Fibroblast of lung (primary cell): ENCODE results near the gene TMEM134. TPM values are rescaled to one million over a fixed set of nuclear protein-coding genes. Genes with fewer than 3 reads are reported as not detected.

Experiments used
- DNase-seq, 2 donors: peaks; one replicate each; pipeline versions ENCODE4 v3.0.0 to v3.0.0-alpha.2; 2010; ENCODE audit warnings: low read depth in 2 of 2
- H2AFZ ChIP-seq: 2 replicates; pipeline ENCODE4 v1.5.1; 2012; ENCODE audit warnings: low read length, control low read depth, inconsistent platforms
- H3K27ac ChIP-seq: 2 replicates; pipeline ENCODE4 v1.5.1; 2011; ENCODE audit warnings: low read length, control low read depth; ENCODE audit not compliant: insufficient read depth
- H3K27me3 ChIP-seq: 2 replicates; pipeline ENCODE4 v1.5.1; 2011; ENCODE audit warnings: mild to moderate bottlenecking, low read length; ENCODE audit not compliant: control insufficient read depth, insufficient read depth
- H3K36me3 ChIP-seq: 2 replicates; pipeline ENCODE4 v1.5.1; 2011; ENCODE audit warnings: low read length; ENCODE audit not compliant: control insufficient read depth, insufficient read depth
- H3K4me1 ChIP-seq: 2 replicates; pipeline ENCODE4 v1.5.1; 2011; ENCODE audit warnings: low read length; ENCODE audit not compliant: control insufficient read depth, insufficient read depth; ENCODE audit errors: extremely low read depth
- H3K4me2 ChIP-seq: 2 replicates; pipeline ENCODE4 v1.5.1; 2011; ENCODE audit warnings: low read length, control low read depth; ENCODE audit not compliant: insufficient read depth; ENCODE audit errors: extremely low read depth
- H3K4me3 ChIP-seq, 4 experiments: fragments of 200-600 bp in 1 of 4; sonication (generic) in 1 of 4; replicated peaks in 1 of 4; 2 replicates each; pipeline ENCODE4 v1.5.1; 2011 to 2016; ENCODE audit warnings: low read length in 4 of 4, low read depth in 3 of 4, mild to moderate bottlenecking in 3 of 4, control low read depth in 2 of 4, inconsistent platforms in 1 of 4, mixed read lengths in 1 of 4; ENCODE audit not compliant: insufficient read depth in 1 of 4; ENCODE audit errors: control extremely low read depth in 1 of 4
- H3K79me2 ChIP-seq: 2 replicates; pipeline ENCODE4 v1.5.1; 2012; ENCODE audit warnings: mild to moderate bottlenecking, low read length, inconsistent platforms; ENCODE audit not compliant: control insufficient read depth, insufficient read depth
- H3K9ac ChIP-seq: 2 replicates; pipeline ENCODE4 v1.5.1; 2011; ENCODE audit warnings: mild to moderate bottlenecking, low read length, control low read depth; ENCODE audit not compliant: insufficient read depth
- H3K9me3 ChIP-seq: 2 replicates; pipeline ENCODE4 v1.5.1; 2012; ENCODE audit warnings: low read depth, low read length; ENCODE audit not compliant: control insufficient read depth, insufficient read depth
- H4K20me1 ChIP-seq: 2 replicates; pipeline ENCODE4 v1.5.1; 2011; ENCODE audit warnings: low read length; ENCODE audit not compliant: control insufficient read depth, insufficient read depth; ENCODE audit errors: extremely low read depth
- EZH2 ChIP-seq: IDR thresholded peaks from 2 replicates; pipeline ENCODE4 v1.5.1; 2012; ENCODE audit warnings: low read length, control low read depth, mild to moderate bottlenecking; ENCODE audit errors: missing control alignments
- polyA plus RNA-seq, 2 donors: library from polyadenylated mRNA; depleted of rRNA in 1 of 2; stranded (reverse) in 1 of 2; unstranded in 1 of 2; fragments of >200 nt; gene quantifications; 2 replicates each; pipeline ENCODE4 v1.2.1, GENCODE V29; 2011 to 2012; ENCODE audit warnings: missing spikeins in 1 of 2
- total RNA-seq: library from RNA; depleted of rRNA; stranded (reverse); fragments of >200 nt; gene quantifications from 2 replicates; pipeline ENCODE4 v1.2.1, GENCODE V29; 2014
- TF ChIP-seq, protein P1 (sequence below), 2 donors: IDR thresholded peaks in 1 of 2; conservative IDR thresholded peaks in 1 of 2; 1 replicate in 1 of 2; 2 replicates in 1 of 2; pipeline ENCODE4 v1.5.1; 2011 to 2012; ENCODE audit warnings: low read length in 2 of 2, control low read depth in 1 of 2, inconsistent platforms in 1 of 2, low read depth in 1 of 2, mild to moderate bottlenecking in 1 of 2

The TMEM134 gene
- total and polyA plus RNA-seq, 2 donors (not counting 1 experiment from before 2014, with no cell fraction given) = 11.2 to 22.0 TPM

DNA sequence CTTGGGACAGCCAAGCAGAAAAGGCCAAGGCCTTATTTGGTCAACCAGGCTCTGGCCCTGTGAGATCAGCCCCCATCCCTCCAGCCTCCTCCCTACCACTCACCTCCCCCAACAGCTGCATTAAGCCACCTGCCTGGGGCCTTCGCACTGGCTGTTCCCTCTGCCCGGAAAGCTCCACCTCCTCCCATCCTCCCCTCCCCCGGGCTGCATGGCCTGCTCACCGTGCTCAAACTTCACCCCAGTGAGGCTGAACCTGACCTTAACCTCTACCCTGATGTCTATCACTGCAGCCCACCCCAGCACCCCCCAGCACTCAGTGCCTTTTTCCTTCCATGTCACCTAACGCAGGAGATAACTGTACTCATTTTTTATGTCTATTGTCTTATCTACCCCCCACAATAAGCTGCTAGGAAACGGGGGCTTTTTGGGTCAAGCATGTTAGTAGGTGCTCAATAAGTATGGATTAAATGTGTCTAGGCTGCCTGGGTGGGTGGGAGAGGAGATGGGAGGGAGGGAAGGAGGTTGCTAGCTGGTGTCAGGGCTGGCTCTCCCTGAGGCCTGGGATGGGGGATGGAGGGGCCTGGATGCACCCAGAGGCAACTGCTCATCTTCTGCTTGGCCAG, 32.5 kb downstream of the TMEM134 start:
- no peak overlapping the region for H2AFZ ChIP-seq

DNA sequence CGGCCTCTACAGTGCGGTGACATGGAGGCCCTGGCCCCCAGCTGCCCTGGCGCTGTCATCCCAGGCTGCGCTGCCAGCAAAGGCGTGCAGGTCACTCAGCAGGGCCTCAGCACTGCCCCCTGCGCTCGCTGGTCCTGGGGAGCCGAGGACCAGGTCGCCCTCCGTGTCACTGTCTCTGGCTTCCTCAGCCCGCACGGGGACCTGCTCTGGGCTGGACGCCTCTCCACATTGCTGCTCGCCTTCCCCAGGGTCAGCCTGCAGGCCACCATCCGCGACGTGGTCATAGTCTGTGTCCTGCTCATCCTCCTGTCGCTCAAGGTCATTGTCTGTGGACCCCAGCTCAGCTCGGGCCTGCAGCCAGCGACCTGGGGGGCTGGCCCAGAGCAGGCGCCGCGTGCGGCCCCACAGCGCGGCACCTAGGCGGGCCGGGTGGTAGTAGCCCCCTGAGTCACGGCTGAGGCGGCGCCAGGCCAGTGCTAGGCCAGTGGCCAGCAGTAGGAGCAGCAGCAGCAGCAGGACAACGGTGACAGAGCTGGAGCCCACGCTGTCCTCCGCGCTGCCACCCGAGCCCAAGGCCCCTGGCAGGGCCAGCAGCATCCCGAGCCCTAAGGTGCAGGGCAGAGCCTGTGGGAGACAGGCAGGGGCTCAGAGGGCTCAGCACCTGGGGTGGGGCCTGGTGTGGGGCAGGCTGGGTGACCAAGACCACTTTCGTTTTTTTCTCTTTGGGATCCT, 33.2 kb downstream of the TMEM134 start:
- H3K9me3 ChIP-seq = no peaks in the 10 kb centered on the region
- no peaks in the 10 kb centered on the region for H3K27me3 ChIP-seq
- H3K9ac ChIP-seq = no peak overlapping the region
- H3K4me3 ChIP-seq = no peak overlapping the region
- H3K4me2 ChIP-seq = no peak overlapping the region
- no peak for DNase-seq
- H3K36me3 ChIP-seq = peaks cover 44% of the 10 kb centered on the region
- H3K27ac ChIP-seq = no peak overlapping the region
- no peaks in the 10 kb centered on the region for H4K20me1 ChIP-seq
- H3K4me1 ChIP-seq = no peaks in the 10 kb centered on the region
- H3K79me2 ChIP-seq = no peaks in the 10 kb centered on the region
- no peak overlapping the region for H2AFZ ChIP-seq
- TF ChIP-seq, protein P1, sequence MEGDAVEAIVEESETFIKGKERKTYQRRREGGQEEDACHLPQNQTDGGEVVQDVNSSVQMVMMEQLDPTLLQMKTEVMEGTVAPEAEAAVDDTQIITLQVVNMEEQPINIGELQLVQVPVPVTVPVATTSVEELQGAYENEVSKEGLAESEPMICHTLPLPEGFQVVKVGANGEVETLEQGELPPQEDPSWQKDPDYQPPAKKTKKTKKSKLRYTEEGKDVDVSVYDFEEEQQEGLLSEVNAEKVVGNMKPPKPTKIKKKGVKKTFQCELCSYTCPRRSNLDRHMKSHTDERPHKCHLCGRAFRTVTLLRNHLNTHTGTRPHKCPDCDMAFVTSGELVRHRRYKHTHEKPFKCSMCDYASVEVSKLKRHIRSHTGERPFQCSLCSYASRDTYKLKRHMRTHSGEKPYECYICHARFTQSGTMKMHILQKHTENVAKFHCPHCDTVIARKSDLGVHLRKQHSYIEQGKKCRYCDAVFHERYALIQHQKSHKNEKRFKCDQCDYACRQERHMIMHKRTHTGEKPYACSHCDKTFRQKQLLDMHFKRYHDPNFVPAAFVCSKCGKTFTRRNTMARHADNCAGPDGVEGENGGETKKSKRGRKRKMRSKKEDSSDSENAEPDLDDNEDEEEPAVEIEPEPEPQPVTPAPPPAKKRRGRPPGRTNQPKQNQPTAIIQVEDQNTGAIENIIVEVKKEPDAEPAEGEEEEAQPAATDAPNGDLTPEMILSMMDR (conservative IDR thresholded peaks at IDR 0.05 in 1 of 2, IDR thresholded peaks at IDR 0.05 in 1 of 2; ENCODE audit: low read depth in 1 of 2, low read length in 2 of 2) = no peak
- TF ChIP-seq EZH2 = no peak

More for the DNA sequence above, 32.5 kb downstream of the TMEM134 start:
- Histone ChIP-seq H3K9me3 (no peaks in the 10 kb centered on the region), H3K4me3 (no peak overlapping the region), H3K36me3 (peaks cover 40% of the 10 kb centered on the region), H3K4me1 (no peaks in the 10 kb centered on the region), H3K9ac (no peak overlapping the region), H3K4me2 (no peak overlapping the region), H4K20me1 (no peaks in the 10 kb centered on the region), H3K79me2 (no peaks in the 10 kb centered on the region), H3K27ac (no peak overlapping the region), H3K27me3 (no peaks in the 10 kb centered on the region)
- TF ChIP-seq, protein P1 (conservative IDR thresholded peaks at IDR 0.05 in 1 of 2, IDR thresholded peaks at IDR 0.05 in 1 of 2; ENCODE audit: low read depth in 1 of 2, low read length in 2 of 2) = no peak
- TF ChIP-seq EZH2 = no peak
- peak; percentile 12 to 23 for DNase-seq

DNA sequence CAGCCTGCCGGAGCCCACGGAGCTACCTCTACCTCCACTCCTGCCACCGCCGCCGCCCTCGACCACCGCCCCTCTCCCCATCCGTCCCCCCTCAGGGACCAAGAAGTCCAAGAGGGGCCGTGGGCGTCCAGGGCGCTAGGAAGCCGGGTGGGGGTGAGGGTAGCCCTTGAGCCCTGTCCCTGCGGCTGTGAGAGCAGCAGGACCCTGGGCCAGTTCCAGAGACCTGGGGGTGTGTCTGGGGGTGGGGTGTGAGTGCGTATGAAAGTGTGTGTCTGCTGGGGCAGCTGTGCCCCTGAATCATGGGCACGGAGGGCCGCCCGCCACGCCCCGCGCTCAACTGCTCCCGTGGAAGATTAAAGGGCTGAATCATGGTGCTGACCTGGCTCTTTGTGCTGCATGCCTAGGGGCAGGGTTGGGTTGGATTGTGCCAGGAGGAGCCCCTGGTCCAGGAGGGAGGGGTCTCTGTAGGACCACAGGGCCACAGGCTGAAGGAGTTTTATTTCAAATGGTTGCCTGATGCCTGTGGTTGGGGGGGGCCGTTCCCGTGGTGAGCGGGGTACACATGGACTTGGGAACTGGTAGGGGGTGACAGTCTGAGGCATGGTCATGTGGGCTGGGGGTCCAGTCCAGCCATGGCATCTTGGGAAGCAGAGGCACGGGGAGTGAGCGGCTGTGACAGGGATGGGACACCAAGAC, 33.9 kb downstream of the TMEM134 start:
- TF ChIP-seq, protein P1 (conservative IDR thresholded peaks at IDR 0.05 in 1 of 2, IDR thresholded peaks at IDR 0.05 in 1 of 2; ENCODE audit: low read depth in 1 of 2, low read length in 2 of 2) = no peak
- TF ChIP-seq EZH2 = no peak
- Histone ChIP-seq H3K27ac (no peak overlapping the region), H3K79me2 (no peaks in the 10 kb centered on the region), H3K36me3 (peaks cover 44% of the 10 kb centered on the region), H3K4me1 (no peaks in the 10 kb centered on the region), H4K20me1 (no peaks in the 10 kb centered on the region), H3K4me3 (no peak overlapping the region), H3K27me3 (no peaks in the 10 kb centered on the region), H2AFZ (no peak overlapping the region), H3K9ac (no peak overlapping the region), H3K9me3 (no peaks in the 10 kb centered on the region), H3K4me2 (no peak overlapping the region)
- no peak for DNase-seq
